Breast epithelium (tissue), 4 donors: Measurements from ENCODE around the gene DUSP8. TPM values are rescaled to one million over a fixed set of nuclear protein-coding genes. Genes with fewer than 3 reads are reported as not detected.
"Not testable (repeated sequence)": the region's sequence is repeated elsewhere in the genome, so short reads cannot be mapped to it uniquely, and the experiment has no call there.

ENCODE experiments used
- DNase-seq, 2 donors: peaks; one replicate each; pipeline ENCODE4 v3.0.0-alpha.2; 2019; ENCODE audit warnings: low spot score in 2 of 2
- H3K27ac ChIP-seq, 2 donors: fragments of 200-600 bp; sonication (generic) in 1 of 2; one replicate each; pipeline ENCODE4 v1.5.1; 2016 to 2019; ENCODE audit warnings: mild to moderate bottlenecking in 1 of 2
- H3K27me3 ChIP-seq, 2 donors: fragments of 200-600 bp; sonication (generic) in 1 of 2; one replicate each; pipeline versions ENCODE4 v1.5.1 to v1.6.0; 2017 to 2019; ENCODE audit warnings: control low read depth in 1 of 2, mild to moderate bottlenecking in 1 of 2
- H3K36me3 ChIP-seq: fragments of 200-600 bp; one replicate; pipeline ENCODE4 v1.5.1; 2019
- H3K4me1 ChIP-seq, 2 donors: fragments of 200-600 bp; sonication (generic); one replicate each; pipeline ENCODE4 v1.5.1; 2016 to 2019; ENCODE audit warnings: control low read depth in 1 of 2
- H3K4me3 ChIP-seq, 3 donors: fragments of 200-600 bp; sonication (generic); 1 replicate in 2 of 3; 2 replicates in 1 of 3; pipeline ENCODE4 v1.5.1; 2016 to 2019; ENCODE audit warnings: mild to moderate bottlenecking in 3 of 3, moderate library complexity in 2 of 3
- H3K9me3 ChIP-seq, 2 donors: fragments of 200-600 bp; sonication (generic) in 1 of 2; one replicate each; pipeline ENCODE4 v1.5.1; 2016 to 2019; ENCODE audit warnings: control low read depth in 1 of 2
- POLR2A ChIP-seq: fragments of 450-650 bp; IDR thresholded peaks from one replicate; pipeline ENCODE4 v1.6.1; 2016; ENCODE audit warnings: antibody characterized with exemption, mild to moderate bottlenecking, moderate library complexity
- POLR2AphosphoS5 ChIP-seq, 3 donors: sonication (generic); formaldehyde crosslinking; IDR thresholded peaks; one replicate each; pipeline ENCODE4 v1.6.1; 2017; ENCODE audit warnings: antibody characterized with exemption in 3 of 3
- intact Hi-C: fragments of 100-400 bp; cut with DNase I; formaldehyde crosslinking; loops from one replicate; pipeline ENCODE4 v1.15.1; 2023; ENCODE audit warnings: low total_unique reads
- total RNA-seq, 3 donors: library from RNA; depleted of rRNA; stranded (reverse); fragments of >200 nt; gene quantifications; one replicate each; pipeline ENCODE4 v1.1.0, GENCODE V29; 2016
- TF ChIP-seq, protein P1 (sequence below), 3 donors: fragments of 450-650 bp; IDR thresholded peaks; one replicate each; pipeline ENCODE4 v1.5.1; 2016 to 2017; ENCODE audit warnings: antibody characterized with exemption in 3 of 3, mild to moderate bottlenecking in 3 of 3, moderate library complexity in 3 of 3

DUSP8 gene
- total RNA-seq, 3 donors from 2014 or later, result 0.80 to 2.9 (median 1.6) TPM

DNA sequence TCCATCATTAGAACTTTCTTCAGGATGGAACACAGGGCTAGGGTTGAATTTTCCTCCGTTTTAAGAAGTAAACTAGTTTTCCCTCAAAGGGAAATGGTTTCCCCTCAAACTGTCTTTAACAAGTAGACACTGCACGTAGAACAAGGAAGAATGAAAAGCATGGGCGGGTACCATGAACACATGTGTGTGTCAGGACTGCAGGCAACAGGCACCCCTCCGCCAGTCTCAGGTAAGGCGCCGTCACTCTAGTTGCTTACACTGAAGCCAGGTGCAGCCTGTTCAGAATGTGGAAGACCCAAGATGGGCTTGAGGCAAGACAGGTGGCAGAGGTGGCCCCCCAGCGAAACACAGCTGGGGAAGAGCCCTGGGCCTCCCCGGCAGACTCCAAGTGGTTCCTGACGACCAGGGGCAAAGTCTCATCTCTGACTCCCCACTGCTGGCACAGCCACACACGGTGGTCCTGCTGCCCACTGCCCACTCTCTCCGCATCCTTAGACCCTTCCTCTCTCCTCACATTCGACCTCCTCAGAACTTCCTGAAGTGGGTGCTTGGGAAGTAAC lies 60.1 kb downstream of the DUSP8 start:
- no peak overlapping the region for H3K27ac ChIP-seq
- peaks cover 8 to 11% of the 10 kb centered on the region in 2 donors for H3K4me1 ChIP-seq
- intact Hi-C loops, result loop anchor here (10.0 kb wide), 1 partner anchor 307 kb away; no protein-coding TSS in a partner anchor
- no peaks in the 10 kb centered on the region for H3K36me3 ChIP-seq
- DNase-seq, result no peak
- no peak overlapping the region for H3K4me3 ChIP-seq
- H3K9me3 ChIP-seq, result no peaks in the 10 kb centered on the region
- TF ChIP-seq POLR2A (no peak), POLR2AphosphoS5 (IDR thresholded peaks at IDR 0.05) (no peak)
- TF ChIP-seq, protein P1, sequence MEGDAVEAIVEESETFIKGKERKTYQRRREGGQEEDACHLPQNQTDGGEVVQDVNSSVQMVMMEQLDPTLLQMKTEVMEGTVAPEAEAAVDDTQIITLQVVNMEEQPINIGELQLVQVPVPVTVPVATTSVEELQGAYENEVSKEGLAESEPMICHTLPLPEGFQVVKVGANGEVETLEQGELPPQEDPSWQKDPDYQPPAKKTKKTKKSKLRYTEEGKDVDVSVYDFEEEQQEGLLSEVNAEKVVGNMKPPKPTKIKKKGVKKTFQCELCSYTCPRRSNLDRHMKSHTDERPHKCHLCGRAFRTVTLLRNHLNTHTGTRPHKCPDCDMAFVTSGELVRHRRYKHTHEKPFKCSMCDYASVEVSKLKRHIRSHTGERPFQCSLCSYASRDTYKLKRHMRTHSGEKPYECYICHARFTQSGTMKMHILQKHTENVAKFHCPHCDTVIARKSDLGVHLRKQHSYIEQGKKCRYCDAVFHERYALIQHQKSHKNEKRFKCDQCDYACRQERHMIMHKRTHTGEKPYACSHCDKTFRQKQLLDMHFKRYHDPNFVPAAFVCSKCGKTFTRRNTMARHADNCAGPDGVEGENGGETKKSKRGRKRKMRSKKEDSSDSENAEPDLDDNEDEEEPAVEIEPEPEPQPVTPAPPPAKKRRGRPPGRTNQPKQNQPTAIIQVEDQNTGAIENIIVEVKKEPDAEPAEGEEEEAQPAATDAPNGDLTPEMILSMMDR (IDR thresholded peaks at IDR 0.05), result no peak
- H3K27me3 ChIP-seq, result no peaks in the 10 kb centered on the region

DNA sequence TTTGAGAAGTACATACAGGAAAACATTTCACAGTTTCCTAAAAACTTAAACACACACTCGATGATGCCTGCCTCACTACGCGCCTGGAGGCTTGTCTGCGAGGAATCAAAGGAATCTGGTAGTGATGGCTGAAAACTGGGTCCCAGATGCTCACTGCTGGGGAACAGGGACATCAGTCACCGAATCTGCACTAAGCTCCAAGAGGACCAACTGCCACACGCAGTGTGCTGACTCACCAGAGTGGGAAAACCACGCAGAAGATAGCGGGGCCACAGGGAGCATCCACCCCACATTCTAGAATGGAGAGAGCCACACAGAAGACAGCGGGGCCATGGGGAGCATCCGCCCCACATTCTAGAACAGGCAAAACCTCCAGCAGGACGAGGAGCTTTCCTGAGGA lies 61.1 kb downstream of the DUSP8 start:
- no peak overlapping the region for H3K27ac ChIP-seq
- TF ChIP-seq POLR2A (no peak), POLR2AphosphoS5 (IDR thresholded peaks at IDR 0.05) (no peak)
- TF ChIP-seq, protein P1 (IDR thresholded peaks at IDR 0.05), result no peak

DNA sequence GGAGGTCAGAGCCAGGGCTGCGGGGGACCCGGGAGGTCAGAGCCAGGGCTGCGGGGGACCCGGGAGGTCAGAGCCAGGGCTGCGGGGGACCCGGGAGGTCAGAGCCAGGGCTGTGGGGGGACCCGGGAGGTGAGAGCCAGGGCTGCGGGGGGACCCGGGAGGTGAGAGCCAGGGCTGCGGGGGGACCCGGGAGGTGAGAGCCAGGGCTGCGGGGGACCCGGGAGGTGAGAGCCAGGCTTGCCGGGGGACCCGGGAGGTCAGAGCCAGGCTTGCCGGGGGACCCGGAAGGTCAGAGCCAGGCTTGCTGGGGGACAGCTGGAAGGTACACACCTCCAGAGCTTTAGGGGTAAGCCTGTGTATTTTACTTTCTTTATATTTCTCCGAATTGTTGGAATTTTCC lies 61.7 kb downstream of the DUSP8 start:
- not testable (repeated sequence) for H3K9me3 ChIP-seq, H3K36me3 ChIP-seq, DNase-seq, H3K4me1 ChIP-seq, H3K27ac ChIP-seq, H3K27me3 ChIP-seq, H3K4me3 ChIP-seq
- intact Hi-C loops, result loop anchor here (10.0 kb wide), 1 partner anchor 306 kb away; no protein-coding TSS in a partner anchor

More for the DNA sequence above, 61.1 kb downstream of the DUSP8 start:
- Histone ChIP-seq H3K4me1 (peaks cover 8 to 11% of the 10 kb centered on the region in 2 donors), H3K4me3 (no peak overlapping the region), H3K27me3 (no peaks in the 10 kb centered on the region), H3K36me3 (no peaks in the 10 kb centered on the region), H3K9me3 (no peaks in the 10 kb centered on the region)
- DNase-seq, result no peak
- intact Hi-C loops, result loop anchor here (10.0 kb wide), 1 partner anchor 306 kb away; no protein-coding TSS in a partner anchor

DNA sequence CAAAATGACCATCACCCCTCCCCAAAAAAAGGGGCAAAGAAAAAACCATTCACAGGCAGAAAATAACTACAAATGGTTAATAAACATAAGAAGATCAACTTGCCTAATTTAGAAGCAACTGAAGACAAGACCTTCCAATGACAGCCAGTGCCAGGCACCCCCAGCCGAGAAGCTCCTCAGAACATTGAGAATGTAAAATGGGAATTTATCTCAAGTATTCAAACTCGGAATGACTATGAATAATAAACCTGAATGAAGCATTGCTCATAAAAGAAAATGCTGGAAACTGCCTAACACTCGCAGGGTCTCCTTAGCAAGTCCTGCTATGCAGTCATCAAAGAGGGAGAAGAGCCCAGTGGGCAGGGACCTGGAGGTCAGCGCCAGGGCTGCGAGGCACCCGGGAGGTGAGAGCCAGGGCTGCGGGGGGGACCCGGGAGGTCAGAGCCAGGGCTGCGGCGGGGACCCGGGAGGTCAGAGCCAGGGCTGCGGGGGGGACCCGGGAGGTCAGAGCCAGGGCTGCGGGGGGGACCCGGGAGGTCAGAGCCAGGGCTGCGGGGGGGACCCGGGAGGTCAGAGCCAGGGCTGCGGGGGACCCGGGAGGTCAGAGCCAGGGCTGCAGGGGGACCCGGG lies 62.3 kb downstream of the DUSP8 start:
- intact Hi-C loops, result loop anchor here (10.0 kb wide), 1 partner anchor 305 kb away; no protein-coding TSS in a partner anchor
- Histone ChIP-seq H3K27ac (no peak overlapping the region), H3K4me3 (no peak overlapping the region)

DNA sequence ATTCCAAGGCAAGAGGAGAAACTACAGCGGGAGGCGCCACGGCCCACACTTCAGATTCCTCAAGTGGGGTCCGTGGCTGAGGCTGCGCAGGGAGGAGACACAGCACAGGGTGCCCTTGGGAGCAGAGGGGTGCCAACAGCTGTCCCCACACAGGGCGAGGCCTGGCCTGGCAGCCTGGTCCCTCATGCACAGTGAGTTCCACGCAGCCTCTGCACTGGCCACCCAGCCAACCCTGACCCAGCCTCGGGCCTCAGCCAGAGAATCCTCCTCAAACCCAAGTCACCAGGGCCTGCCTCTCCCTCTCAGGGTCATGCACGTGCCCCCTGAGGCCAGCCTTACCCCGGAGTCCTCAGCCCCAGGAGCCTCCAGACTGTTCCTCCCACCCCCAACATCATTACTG lies 63.1 kb downstream of the DUSP8 start:
- Histone ChIP-seq H3K36me3 (no peaks in the 10 kb centered on the region), H3K4me3 (no peak overlapping the region), H3K4me1 (peaks cover 4 to 5% of the 10 kb centered on the region in 2 donors), H3K27ac (peak overlapping the region in 1 of 2 donors; percentile 19), H3K9me3 (no peaks in the 10 kb centered on the region), H3K27me3 (no peaks in the 10 kb centered on the region)
- no peak for DNase-seq
- TF ChIP-seq, protein P1 (IDR thresholded peaks at IDR 0.05), result no peak
- TF ChIP-seq POLR2AphosphoS5 (IDR thresholded peaks at IDR 0.05), result no peak
- TF ChIP-seq POLR2A, result no peak
- intact Hi-C loops, result no loop called here

More for the DNA sequence above, 62.3 kb downstream of the DUSP8 start:
- H3K4me1 ChIP-seq, result peaks cover 0 to 2% of the 10 kb centered on the region in 2 donors
- H3K27me3 ChIP-seq, result no peaks in the 10 kb centered on the region
- TF ChIP-seq POLR2AphosphoS5 (IDR thresholded peaks at IDR 0.05) (no peak), POLR2A (no peak)
- TF ChIP-seq, protein P1 (IDR thresholded peaks at IDR 0.05), result no peak
- no peaks in the 10 kb centered on the region for H3K36me3 ChIP-seq
- DNase-seq, result no peak
- no peaks in the 10 kb centered on the region for H3K9me3 ChIP-seq
